Ishikawa (cell line): ENCODE data around the gene IL36RN.

Experiments
- CEBPB ChIP-seq: IDR thresholded peaks from 2 replicates; pipeline ENCODE4 v1.6.1; 2012
- CREB1 ChIP-seq: IDR thresholded peaks from 2 replicates; pipeline ENCODE4 v1.6.1; 2012; ENCODE audit warnings: low read depth
- EGR1 ChIP-seq: IDR thresholded peaks from 2 replicates; pipeline ENCODE4 v1.6.1; 2012
- EP300 ChIP-seq: IDR thresholded peaks from 2 replicates; pipeline ENCODE4 v1.6.1; 2012; ENCODE audit warnings: borderline replicate concordance
- MAX ChIP-seq: IDR thresholded peaks from 2 replicates; pipeline ENCODE4 v1.6.1; 2012
- NFIC ChIP-seq: IDR thresholded peaks from 2 replicates; pipeline ENCODE4 v1.6.1; 2012
- RAD21 ChIP-seq: IDR thresholded peaks from 2 replicates; pipeline ENCODE4 v1.6.1; 2012; ENCODE audit warnings: low read depth
- REST ChIP-seq: IDR thresholded peaks from 2 replicates; pipeline ENCODE4 v1.6.1; 2012; ENCODE audit warnings: low read depth, mild to moderate bottlenecking
- TAF1 ChIP-seq: IDR thresholded peaks from 2 replicates; pipeline ENCODE4 v1.6.1; 2012; ENCODE audit warnings: low read depth, mild to moderate bottlenecking
- TCF12 ChIP-seq: IDR thresholded peaks from 2 replicates; pipeline ENCODE4 v1.6.1; 2012; ENCODE audit warnings: low read depth
- TEAD4 ChIP-seq: IDR thresholded peaks from 2 replicates; pipeline ENCODE4 v1.6.1; 2012
- USF1 ChIP-seq: IDR thresholded peaks from 2 replicates; pipeline ENCODE4 v1.6.1; 2012
- YY1 ChIP-seq: IDR thresholded peaks from 2 replicates; pipeline ENCODE4 v1.6.1; 2012; ENCODE audit warnings: low read depth
- ZBTB7A ChIP-seq: IDR thresholded peaks from 2 replicates; pipeline ENCODE4 v1.6.1; 2012; ENCODE audit warnings: low read depth

- TF ChIP-seq TEAD4 = no peak
- TF ChIP-seq TCF12 = no peak
- TF ChIP-seq RAD21 = no peak
- no peak for TF ChIP-seq CEBPB
- TF ChIP-seq REST = no peak
- TF ChIP-seq CREB1 = no peak
- TF ChIP-seq USF1 = no peak
- no peak for TF ChIP-seq TAF1
- TF ChIP-seq YY1 = no peak
- no peak for TF ChIP-seq MAX
- no peak for TF ChIP-seq EP300
- no peak for TF ChIP-seq ZBTB7A
- no peak for TF ChIP-seq NFIC
- no peak for TF ChIP-seq EGR1
Measured at GRCh38 chr2:113061896-113062770, 3.1 kb downstream of the IL36RN start.
